ENCODE results near the gene CCDC183. TPM values are rescaled to one million over a fixed set of nuclear protein-coding genes. Genes with fewer than 3 reads are reported as not detected.

The CCDC183 gene
- total RNA-seq, 2 donors from 2014 or later = 3.3 to 14.5 TPM

DNA sequence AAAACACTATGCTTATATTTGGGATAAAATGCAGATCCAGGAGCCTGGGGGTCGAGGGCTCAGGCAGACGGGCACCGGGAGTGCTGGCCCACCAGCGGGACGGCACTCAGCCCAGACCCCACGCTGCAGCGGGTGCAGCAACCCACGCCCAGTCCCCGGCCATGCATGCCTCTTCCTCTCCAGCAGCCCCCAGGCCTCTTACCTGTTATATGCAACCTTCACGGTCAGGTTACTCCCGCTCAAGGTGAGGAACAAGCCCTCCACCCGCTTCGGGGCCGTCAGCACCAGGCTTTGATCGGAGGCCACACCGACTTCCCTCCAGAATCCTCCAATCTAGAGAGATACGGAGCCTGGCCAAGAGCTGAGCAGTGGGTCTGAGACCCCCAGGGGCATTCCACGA lies 39.3 kb upstream of the CCDC183 start:
- Histone ChIP-seq H3K4me3 (no peak overlapping the region), H3K27me3 (no peaks in the 10 kb centered on the region), H3K27ac (no peak overlapping the region), H3K9me3 (peaks cover 0 to 6% (median 0%) of the 10 kb centered on the region in 3 donors), H3K4me1 (no peaks in the 10 kb centered on the region), H3K36me3 (replicated peaks in 1 of 2; ENCODE audit: insufficient read depth in 1 of 2, low read depth in 2 of 2) (no peaks in the 10 kb centered on the region)
- ATAC-seq (no peak), DNase-seq (no peak)
- TF ChIP-seq POLR2A (IDR thresholded peaks at IDR 0.05) = no peak
- TF ChIP-seq, protein P1, sequence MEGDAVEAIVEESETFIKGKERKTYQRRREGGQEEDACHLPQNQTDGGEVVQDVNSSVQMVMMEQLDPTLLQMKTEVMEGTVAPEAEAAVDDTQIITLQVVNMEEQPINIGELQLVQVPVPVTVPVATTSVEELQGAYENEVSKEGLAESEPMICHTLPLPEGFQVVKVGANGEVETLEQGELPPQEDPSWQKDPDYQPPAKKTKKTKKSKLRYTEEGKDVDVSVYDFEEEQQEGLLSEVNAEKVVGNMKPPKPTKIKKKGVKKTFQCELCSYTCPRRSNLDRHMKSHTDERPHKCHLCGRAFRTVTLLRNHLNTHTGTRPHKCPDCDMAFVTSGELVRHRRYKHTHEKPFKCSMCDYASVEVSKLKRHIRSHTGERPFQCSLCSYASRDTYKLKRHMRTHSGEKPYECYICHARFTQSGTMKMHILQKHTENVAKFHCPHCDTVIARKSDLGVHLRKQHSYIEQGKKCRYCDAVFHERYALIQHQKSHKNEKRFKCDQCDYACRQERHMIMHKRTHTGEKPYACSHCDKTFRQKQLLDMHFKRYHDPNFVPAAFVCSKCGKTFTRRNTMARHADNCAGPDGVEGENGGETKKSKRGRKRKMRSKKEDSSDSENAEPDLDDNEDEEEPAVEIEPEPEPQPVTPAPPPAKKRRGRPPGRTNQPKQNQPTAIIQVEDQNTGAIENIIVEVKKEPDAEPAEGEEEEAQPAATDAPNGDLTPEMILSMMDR (IDR thresholded peaks at IDR 0.05) = no peak
- WGBS, 2 donors = 90 to 91% methylated on average over 16 to 18 of the region's 18 CpGs
- intact Hi-C loops (cut with DNase I) = no loop called here

DNA sequence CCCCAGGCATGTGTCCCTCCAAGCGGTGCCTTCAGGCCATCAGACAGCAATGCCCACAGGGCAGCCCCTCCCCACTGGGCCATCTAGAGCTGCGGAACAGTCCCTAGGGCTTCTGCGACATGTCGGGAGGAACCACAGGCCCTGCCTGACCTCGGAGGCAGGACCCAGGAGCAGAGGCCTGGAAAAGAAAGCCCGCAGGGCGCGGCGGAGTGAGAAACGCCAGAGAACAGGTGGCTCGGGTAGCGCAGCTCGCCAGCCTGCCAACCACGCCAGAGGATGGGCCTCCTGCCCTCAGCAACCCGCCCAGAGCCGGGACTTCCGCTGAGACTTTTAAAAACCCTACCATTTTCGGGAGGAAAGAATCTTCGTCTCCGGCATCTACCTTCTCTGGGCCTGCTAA lies 38.8 kb upstream of the CCDC183 start:
- Histone ChIP-seq H3K4me3 (no peak overlapping the region), H3K9me3 (peaks cover 0 to 6% (median 0%) of the 10 kb centered on the region in 3 donors), H3K27ac (no peak overlapping the region), H3K36me3 (replicated peaks in 1 of 2; ENCODE audit: insufficient read depth in 1 of 2, low read depth in 2 of 2) (no peaks in the 10 kb centered on the region), H3K27me3 (no peaks in the 10 kb centered on the region), H3K4me1 (no peaks in the 10 kb centered on the region)
- 88 to 89% methylated on average over 10 to 19 of the region's 20 CpGs for WGBS, 2 donors
- no peak for ATAC-seq
- no peak for DNase-seq
- intact Hi-C loops (cut with DNase I) = no loop called here
- TF ChIP-seq, protein P1 (IDR thresholded peaks at IDR 0.05) = no peak
- TF ChIP-seq POLR2A (IDR thresholded peaks at IDR 0.05) = no peak

DNA sequence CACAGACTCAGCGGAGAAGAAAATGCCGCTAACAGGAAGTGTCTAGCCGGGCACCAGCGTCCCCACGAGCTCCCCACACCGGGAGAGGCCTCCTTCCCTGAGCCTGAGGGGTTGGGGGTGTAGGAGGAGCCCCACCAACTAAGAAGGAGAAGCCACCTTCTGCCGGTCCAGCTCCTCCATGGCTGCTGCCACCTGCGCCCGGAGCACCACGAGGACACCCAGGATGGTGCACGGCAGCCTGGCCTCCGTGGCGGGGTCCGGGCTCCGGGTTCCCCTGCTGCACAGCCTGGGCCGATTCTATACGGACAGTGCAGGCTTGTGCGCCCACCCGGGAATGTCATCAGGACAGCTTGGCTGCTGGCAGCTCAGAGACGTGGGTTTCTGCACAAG lies 38.4 kb upstream of the CCDC183 start:
- Histone ChIP-seq H3K4me3 (no peak overlapping the region), H3K4me1 (no peaks in the 10 kb centered on the region), H3K9me3 (peaks cover 0 to 6% (median 0%) of the 10 kb centered on the region in 3 donors), H3K27ac (no peak overlapping the region), H3K36me3 (replicated peaks in 1 of 2; ENCODE audit: insufficient read depth in 1 of 2, low read depth in 2 of 2) (no peaks in the 10 kb centered on the region), H3K27me3 (no peaks in the 10 kb centered on the region)
- DNase-seq (no peak), ATAC-seq (no peak)
- 82 to 95% methylated on average over 4 to 12 of the region's 20 CpGs for WGBS, 2 donors
- intact Hi-C loops (cut with DNase I) = no loop called here
- TF ChIP-seq, protein P1 (IDR thresholded peaks at IDR 0.05) = no peak
- TF ChIP-seq POLR2A (IDR thresholded peaks at IDR 0.05) = no peak

DNA sequence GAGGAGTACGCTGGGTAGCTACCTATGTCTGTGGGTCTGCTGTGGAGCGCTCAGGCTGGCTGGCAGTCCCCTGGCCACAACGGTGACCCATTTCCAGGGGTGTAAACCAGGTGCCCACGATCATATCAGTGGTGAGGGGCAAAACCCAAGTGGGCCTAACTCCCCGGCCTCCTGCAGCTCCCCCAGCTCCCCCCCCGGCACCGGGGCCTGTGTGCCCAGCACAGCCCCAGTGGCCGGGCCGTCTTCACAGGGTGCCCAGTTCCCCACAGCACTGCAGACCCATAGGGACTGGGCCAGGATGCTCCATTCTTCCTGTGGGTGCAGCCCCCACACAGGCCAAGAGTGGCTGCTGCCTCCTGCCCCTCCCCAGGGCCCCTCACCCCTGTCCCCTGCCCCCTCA lies 37.1 kb upstream of the CCDC183 start:
- H3K27me3 ChIP-seq = no peaks in the 10 kb centered on the region

More for the DNA sequence above, 37.1 kb upstream of the CCDC183 start:
- intact Hi-C loops (cut with DNase I) = no loop called here
- WGBS, 2 donors = 65% methylated on average over 7 of the region's 9 CpGs; no CpG with 5 or more reads in 1 of the 2 donors
- Histone ChIP-seq H3K4me3 (no peak overlapping the region), H3K9me3 (peaks cover 0 to 6% (median 0%) of the 10 kb centered on the region in 3 donors), H3K27ac (no peak overlapping the region), H3K4me1 (no peaks in the 10 kb centered on the region), H3K36me3 (replicated peaks in 1 of 2; ENCODE audit: insufficient read depth in 1 of 2, low read depth in 2 of 2) (no peaks in the 10 kb centered on the region)
- no peak for ATAC-seq
- TF ChIP-seq POLR2A (IDR thresholded peaks at IDR 0.05) = no peak
- TF ChIP-seq, protein P1 (IDR thresholded peaks at IDR 0.05) = no peak
- DNase-seq = no peak

All from body of pancreas (tissue), 4 donors.